ENCODE measurements around the gene OCA2.

GRCh38 chr15:27854601-27855000, 244.5 kb downstream of the OCA2 start:
- TF ChIP-seq POLR2A (IDR thresholded peaks at IDR 0.05) (no peak), CTCF (IDR thresholded peaks at IDR 0.05) (no peak), POLR2AphosphoS5 (IDR thresholded peaks at IDR 0.05) (no peak)

All from prostate gland (tissue), 2 donors.